ENCODE results near the gene SPAG16. TPM values are rescaled to one million over a fixed set of nuclear protein-coding genes. Genes with fewer than 3 reads are reported as not detected.

Gene SPAG16
- total RNA-seq, 4 donors from 2014 or later = 34.1 to 59.3 (median 46.8) TPM

DNA sequence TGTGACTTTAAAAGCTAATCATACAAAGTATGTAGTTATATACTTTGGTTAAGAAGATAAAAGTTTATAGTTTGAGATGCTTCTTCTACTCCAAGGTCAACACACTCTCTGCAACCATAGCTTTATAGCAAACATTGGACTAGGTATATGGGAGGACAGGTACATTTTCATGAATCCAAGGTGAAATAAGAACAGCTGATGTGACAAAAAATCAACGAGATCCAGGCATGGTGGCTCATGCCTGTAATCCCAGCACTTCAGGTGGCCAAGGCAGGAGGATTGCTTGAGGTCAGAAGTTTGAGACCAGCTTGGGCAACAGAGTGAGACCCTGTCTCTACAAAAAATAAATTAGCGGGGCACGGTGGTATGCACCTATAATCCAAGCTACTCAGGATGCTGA, 963.3 kb downstream of the SPAG16 start:
- intact Hi-C loops (cut with DNase I) = no loop called here
- no peak for TF ChIP-seq POLR2A (IDR thresholded peaks at IDR 0.05)
- TF ChIP-seq, protein P1, sequence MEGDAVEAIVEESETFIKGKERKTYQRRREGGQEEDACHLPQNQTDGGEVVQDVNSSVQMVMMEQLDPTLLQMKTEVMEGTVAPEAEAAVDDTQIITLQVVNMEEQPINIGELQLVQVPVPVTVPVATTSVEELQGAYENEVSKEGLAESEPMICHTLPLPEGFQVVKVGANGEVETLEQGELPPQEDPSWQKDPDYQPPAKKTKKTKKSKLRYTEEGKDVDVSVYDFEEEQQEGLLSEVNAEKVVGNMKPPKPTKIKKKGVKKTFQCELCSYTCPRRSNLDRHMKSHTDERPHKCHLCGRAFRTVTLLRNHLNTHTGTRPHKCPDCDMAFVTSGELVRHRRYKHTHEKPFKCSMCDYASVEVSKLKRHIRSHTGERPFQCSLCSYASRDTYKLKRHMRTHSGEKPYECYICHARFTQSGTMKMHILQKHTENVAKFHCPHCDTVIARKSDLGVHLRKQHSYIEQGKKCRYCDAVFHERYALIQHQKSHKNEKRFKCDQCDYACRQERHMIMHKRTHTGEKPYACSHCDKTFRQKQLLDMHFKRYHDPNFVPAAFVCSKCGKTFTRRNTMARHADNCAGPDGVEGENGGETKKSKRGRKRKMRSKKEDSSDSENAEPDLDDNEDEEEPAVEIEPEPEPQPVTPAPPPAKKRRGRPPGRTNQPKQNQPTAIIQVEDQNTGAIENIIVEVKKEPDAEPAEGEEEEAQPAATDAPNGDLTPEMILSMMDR (IDR thresholded peaks at IDR 0.05) = no peak
- Histone ChIP-seq H3K9me3 (no peaks in the 10 kb centered on the region), H3K4me3 (replicated peaks in 1 of 3) (no peak overlapping the region), H3K4me1 (no peaks in the 10 kb centered on the region), H3K27me3 (no peaks in the 10 kb centered on the region), H3K27ac (no peak overlapping the region), H3K36me3 (no peaks in the 10 kb centered on the region)
- 92 to 96% methylated on average over 3 of the region's 3 CpGs for WGBS, 2 donors
- no peak for DNase-seq

DNA sequence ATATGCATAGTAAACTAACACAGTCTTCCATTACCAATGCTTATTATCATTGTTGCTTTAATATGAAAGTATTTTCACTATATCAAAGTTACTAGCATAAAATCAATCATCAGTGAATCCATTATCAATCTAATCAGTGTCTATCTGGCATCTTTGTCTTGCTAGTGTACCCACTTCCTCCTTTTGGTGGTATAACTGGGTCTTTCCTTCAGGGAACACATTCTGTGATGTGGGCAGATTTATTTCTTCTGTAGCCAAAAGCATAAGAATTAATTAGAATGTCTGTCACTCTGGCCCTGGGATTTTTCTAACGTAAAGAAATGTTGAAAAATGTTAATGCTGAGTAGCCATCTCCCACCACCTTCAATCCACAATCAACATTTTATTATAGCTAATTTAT, 970.8 kb downstream of the SPAG16 start:
- Histone ChIP-seq H3K4me1 (no peaks in the 10 kb centered on the region), H3K4me3 (replicated peaks in 1 of 3) (no peak overlapping the region), H3K27me3 (no peaks in the 10 kb centered on the region), H3K27ac (no peak overlapping the region), H3K36me3 (no peaks in the 10 kb centered on the region), H3K9me3 (no peaks in the 10 kb centered on the region)
- no peak for DNase-seq
- TF ChIP-seq POLR2A (IDR thresholded peaks at IDR 0.05) = no peak
- WGBS, 2 donors = 67 to 74% methylated on average over 1 of the region's 1 CpG
- intact Hi-C loops (cut with DNase I) = no loop called here

DNA sequence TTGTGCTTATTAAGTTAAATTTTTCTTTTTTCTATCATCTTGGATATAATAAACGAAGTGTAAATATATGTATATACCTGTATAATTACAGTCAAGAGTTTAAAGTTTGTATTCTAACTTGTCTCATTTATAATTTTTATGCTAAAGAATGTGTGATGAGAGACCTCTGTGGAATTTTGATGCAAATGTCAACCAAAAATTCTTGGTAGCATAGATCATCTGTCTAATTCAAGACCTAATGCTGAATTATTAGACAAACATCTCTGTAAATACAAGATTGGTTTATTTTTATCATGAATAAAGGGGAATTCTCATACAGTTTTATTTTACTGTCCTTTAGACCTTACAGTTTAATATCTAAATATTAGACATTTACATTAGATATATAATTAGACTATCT, 977.4 kb downstream of the SPAG16 start:
- no peak overlapping the region for H3K27ac ChIP-seq
- intact Hi-C loops (cut with DNase I) = no loop called here
- DNase-seq = no peak
- H3K9me3 ChIP-seq = no peaks in the 10 kb centered on the region
- H3K4me1 ChIP-seq = no peaks in the 10 kb centered on the region
- 82 to 91% methylated on average over 1 of the region's 1 CpG for WGBS, 2 donors
- no peak for TF ChIP-seq POLR2A (IDR thresholded peaks at IDR 0.05)
- TF ChIP-seq, protein P1 (IDR thresholded peaks at IDR 0.05) = no peak
- no peaks in the 10 kb centered on the region for H3K36me3 ChIP-seq
- H3K4me3 ChIP-seq (replicated peaks in 1 of 3) = no peak overlapping the region
- H3K27me3 ChIP-seq = no peaks in the 10 kb centered on the region

DNA sequence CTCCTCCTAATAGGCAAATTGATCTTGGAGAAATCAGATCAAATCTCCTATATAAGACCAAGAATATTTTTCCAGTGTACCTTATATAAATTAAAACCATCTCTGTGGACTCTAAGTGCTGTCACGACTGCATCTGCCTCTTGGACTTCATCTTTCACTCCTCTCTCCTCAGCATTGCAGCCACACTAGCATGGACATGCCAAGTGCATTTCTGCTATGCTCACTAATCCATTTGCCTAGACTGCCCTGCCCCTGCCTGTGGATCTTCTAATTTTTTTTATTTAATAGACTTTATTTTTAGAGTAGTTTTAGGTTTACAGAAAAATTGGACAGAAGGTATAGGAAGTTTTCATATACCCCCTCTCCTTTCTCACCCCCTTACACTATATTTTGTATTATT, 979.9 kb downstream of the SPAG16 start:
- Histone ChIP-seq H3K27ac (no peak overlapping the region), H3K36me3 (no peaks in the 10 kb centered on the region), H3K4me3 (replicated peaks in 1 of 3) (no peak overlapping the region), H3K9me3 (no peaks in the 10 kb centered on the region), H3K4me1 (no peaks in the 10 kb centered on the region), H3K27me3 (no peaks in the 10 kb centered on the region)
- DNase-seq = no peak
- intact Hi-C loops (cut with DNase I) = no loop called here
- 51 to 58% methylated on average over 1 of the region's 1 CpG for WGBS, 2 donors
- no peak for TF ChIP-seq POLR2A (IDR thresholded peaks at IDR 0.05)
- TF ChIP-seq, protein P1 (IDR thresholded peaks at IDR 0.05) = no peak

DNA sequence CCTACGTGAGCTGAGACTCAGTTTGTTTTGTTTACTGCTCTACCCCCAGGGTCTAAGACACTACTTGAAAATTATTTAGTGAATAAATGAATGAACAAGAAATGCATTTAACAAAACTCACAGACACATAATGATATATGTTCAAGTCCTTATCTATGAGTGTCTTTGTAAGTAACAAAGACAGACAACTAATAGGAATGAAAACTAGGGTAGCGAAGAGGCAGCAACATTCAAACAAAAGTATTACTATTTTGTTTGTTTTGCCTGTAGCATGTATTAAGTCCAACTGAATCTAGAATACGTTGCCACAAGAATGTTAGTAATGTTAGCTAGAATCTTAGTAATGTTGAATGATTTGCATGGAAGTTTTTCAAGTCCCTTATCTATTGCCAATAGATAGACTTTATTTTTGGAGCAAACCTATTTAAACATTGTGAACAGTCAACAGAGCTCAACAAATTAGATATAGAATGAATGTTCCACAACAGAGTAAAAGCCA, 981.8 kb downstream of the SPAG16 start:
- no peaks in the 10 kb centered on the region for H3K36me3 ChIP-seq
- no peak for TF ChIP-seq POLR2A (IDR thresholded peaks at IDR 0.05)
- TF ChIP-seq, protein P1 (IDR thresholded peaks at IDR 0.05) = no peak
- WGBS, 2 donors = 72 to 76% methylated on average over 3 of the region's 3 CpGs
- no peak overlapping the region for H3K4me3 ChIP-seq (replicated peaks in 1 of 3)
- intact Hi-C loops (cut with DNase I) = no loop called here
- no peaks in the 10 kb centered on the region for H3K27me3 ChIP-seq
- H3K9me3 ChIP-seq = no peaks in the 10 kb centered on the region
- H3K4me1 ChIP-seq = no peaks in the 10 kb centered on the region
- DNase-seq = no peak
- H3K27ac ChIP-seq = no peak overlapping the region

DNA sequence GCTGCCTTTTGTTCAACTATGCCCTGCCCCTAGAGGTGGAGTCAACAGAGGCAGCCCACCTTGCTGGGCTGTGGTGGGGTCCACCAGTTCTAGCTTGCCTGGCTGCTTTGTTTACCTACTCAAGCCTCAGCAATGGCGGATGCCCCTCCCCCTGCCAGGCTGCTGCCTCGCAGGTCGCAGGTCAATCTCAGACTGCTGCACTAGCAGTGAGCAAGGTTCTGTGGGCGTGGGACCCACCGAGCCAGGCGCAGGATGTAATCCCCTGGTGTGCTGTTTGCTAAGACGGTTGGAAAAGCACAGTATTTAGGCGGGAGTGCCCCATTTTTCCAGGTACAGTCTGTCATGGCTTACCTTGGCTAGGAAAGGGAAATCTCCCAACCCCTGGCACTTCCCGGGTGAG, 993.6 kb downstream of the SPAG16 start:
- Histone ChIP-seq H3K36me3 (no peaks in the 10 kb centered on the region), H3K4me3 (replicated peaks in 1 of 3) (no peak overlapping the region), H3K9me3 (no peaks in the 10 kb centered on the region), H3K27me3 (no peaks in the 10 kb centered on the region), H3K27ac (no peak overlapping the region), H3K4me1 (no peaks in the 10 kb centered on the region)
- intact Hi-C loops (cut with DNase I) = no loop called here
- DNase-seq = no peak
- WGBS, 2 donors = 50 to 88% methylated on average over 1 to 8 of the region's 9 CpGs
- TF ChIP-seq, protein P1 (IDR thresholded peaks at IDR 0.05) = no peak
- no peak for TF ChIP-seq POLR2A (IDR thresholded peaks at IDR 0.05)
